Sigmoid colon (tissue), 7 donors: ENCODE results near the gene PRM1. TPM values are rescaled to one million over a fixed set of nuclear protein-coding genes. Genes with fewer than 3 reads are reported as not detected.

Experiments
- DNase-seq: peaks from one replicate; pipeline ENCODE4 v3.0.0-alpha.2; 2019
- H3K27ac ChIP-seq, 4 donors: fragments of 200-600 bp; sonication (generic); one replicate each; pipeline ENCODE4 v1.5.1; 2016 to 2019; ENCODE audit warnings: mild to moderate bottlenecking in 1 of 4
- H3K27me3 ChIP-seq, 3 donors: fragments of 200-600 bp; sonication (generic); one replicate each; pipeline ENCODE4 v1.5.1; 2019; ENCODE audit warnings: mild to moderate bottlenecking in 1 of 3
- H3K36me3 ChIP-seq, 4 donors: fragments of 200-600 bp; sonication (generic); one replicate each; pipeline ENCODE4 v1.5.1; 2016 to 2019
- H3K4me1 ChIP-seq, 4 donors: fragments of 200-600 bp; sonication (generic); one replicate each; pipeline ENCODE4 v1.5.1; 2017 to 2019
- H3K4me3 ChIP-seq, 4 donors: fragments of 200-600 bp; sonication (generic); one replicate each; pipeline ENCODE4 v1.5.1; 2017 to 2019; ENCODE audit warnings: mild to moderate bottlenecking in 2 of 4, moderate library complexity in 1 of 4
- H3K9me3 ChIP-seq, 4 donors: fragments of 200-600 bp in 3 of 4; sonication (generic) in 3 of 4; one replicate each; pipeline versions ENCODE4 v1.5.1 to v1.6.1; 2013 to 2019
- EP300 ChIP-seq, 4 donors: sonication (generic); formaldehyde crosslinking; IDR thresholded peaks; one replicate each; pipeline ENCODE4 v1.6.1; 2017; ENCODE audit warnings: antibody characterized with exemption in 4 of 4
- POLR2A ChIP-seq, 2 donors: fragments of 450-650 bp; IDR thresholded peaks; one replicate each; pipeline ENCODE4 v1.6.1; 2016; ENCODE audit warnings: antibody characterized with exemption in 2 of 2, mild to moderate bottlenecking in 2 of 2, moderate library complexity in 2 of 2
- POLR2AphosphoS5 ChIP-seq, 4 donors: sonication (generic); formaldehyde crosslinking; IDR thresholded peaks; one replicate each; pipeline ENCODE4 v1.6.1; 2017; ENCODE audit warnings: antibody characterized with exemption in 4 of 4
- WGBS, 2 donors: extraction: QIAGEN DNeasy Blood & Tissue Kit; methylation state at CpG; one replicate each; pipeline ENCODE4 v1.1.7; 2013; 5-methylcytosine and 5-hydroxymethylcytosine counted together
- intact Hi-C: fragments of 100-400 bp; cut with DNase I; formaldehyde crosslinking; loops from one replicate; pipeline ENCODE4 v1.15.1; 2023
- polyA plus RNA-seq, 3 donors: library from polyadenylated mRNA; stranded (reverse); fragments of 200-250 nt; gene quantifications; one replicate each; pipeline ENCODE4 v1.2.3, GENCODE V29; 2013
- total RNA-seq, 4 donors: library from RNA; depleted of rRNA; stranded (reverse); fragments of >200 nt; gene quantifications; one replicate each; pipeline ENCODE4 v1.1.0, GENCODE V29; 2016
- TF ChIP-seq, protein P1 (sequence below), 4 experiments: fragments of 450-650 bp in 3 of 4; fragments of 200-600 bp in 1 of 4; IDR thresholded peaks; one replicate each; pipeline ENCODE4 v1.5.1; 2016 to 2019; ENCODE audit warnings: antibody characterized with exemption in 4 of 4, mild to moderate bottlenecking in 3 of 4, moderate library complexity in 2 of 4
- donor health status: healthy with polysubstance abuse.
- donor health status: Bipolar disorder and iron deficiency.
- donor health status: healthy.

PRM1 gene
- total and polyA plus RNA-seq, 7 donors = not detected

GRCh38 chr16:11257131-11257938 is 23.8 kb downstream of the PRM1 start:
- Histone ChIP-seq H3K36me3 (no peaks in the 10 kb centered on the region), H3K27me3 (no peaks in the 10 kb centered on the region), H3K4me3 (peak overlapping the region; percentile 78 to 88 (median 84)), H3K4me1 (peaks cover 0 to 46% (median 27%) of the 10 kb centered on the region in 4 donors), H3K9me3 (no peaks in the 10 kb centered on the region), H3K27ac (peak overlapping the region; percentile 90 to 99 (median 94))
- DNase-seq = peak; percentile 91
- peak in 3 of 4 donors; percentile 26 to 38 (median 33) for TF ChIP-seq POLR2AphosphoS5 (IDR thresholded peaks at IDR 0.05)
- no peak for TF ChIP-seq EP300 (IDR thresholded peaks at IDR 0.05)
- TF ChIP-seq, protein P1, sequence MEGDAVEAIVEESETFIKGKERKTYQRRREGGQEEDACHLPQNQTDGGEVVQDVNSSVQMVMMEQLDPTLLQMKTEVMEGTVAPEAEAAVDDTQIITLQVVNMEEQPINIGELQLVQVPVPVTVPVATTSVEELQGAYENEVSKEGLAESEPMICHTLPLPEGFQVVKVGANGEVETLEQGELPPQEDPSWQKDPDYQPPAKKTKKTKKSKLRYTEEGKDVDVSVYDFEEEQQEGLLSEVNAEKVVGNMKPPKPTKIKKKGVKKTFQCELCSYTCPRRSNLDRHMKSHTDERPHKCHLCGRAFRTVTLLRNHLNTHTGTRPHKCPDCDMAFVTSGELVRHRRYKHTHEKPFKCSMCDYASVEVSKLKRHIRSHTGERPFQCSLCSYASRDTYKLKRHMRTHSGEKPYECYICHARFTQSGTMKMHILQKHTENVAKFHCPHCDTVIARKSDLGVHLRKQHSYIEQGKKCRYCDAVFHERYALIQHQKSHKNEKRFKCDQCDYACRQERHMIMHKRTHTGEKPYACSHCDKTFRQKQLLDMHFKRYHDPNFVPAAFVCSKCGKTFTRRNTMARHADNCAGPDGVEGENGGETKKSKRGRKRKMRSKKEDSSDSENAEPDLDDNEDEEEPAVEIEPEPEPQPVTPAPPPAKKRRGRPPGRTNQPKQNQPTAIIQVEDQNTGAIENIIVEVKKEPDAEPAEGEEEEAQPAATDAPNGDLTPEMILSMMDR (IDR thresholded peaks at IDR 0.05) = peak; percentile 68 to 74 (median 70)
- TF ChIP-seq POLR2A (IDR thresholded peaks at IDR 0.05) = no peak
- 18 to 26% methylated on average over 21 of the region's 21 CpGs for WGBS, 2 donors
- intact Hi-C loops = loop anchor here (2.0 to 10.0 kb wide), 5 partner anchors 91 to 513 kb away; partner anchors contain the start of gene NUBP1

- no peaks in the 10 kb centered on the region for H3K27me3 ChIP-seq
- intact Hi-C loops = loop anchor here (2.0 to 10.0 kb wide), 5 partner anchors 92 to 512 kb away; partner anchors contain the start of gene NUBP1
- no peaks in the 10 kb centered on the region for H3K36me3 ChIP-seq
- H3K4me3 ChIP-seq = peak overlapping the region; percentile 78 to 88 (median 84)
- peak; percentile 82 for DNase-seq
- no peak for TF ChIP-seq EP300 (IDR thresholded peaks at IDR 0.05)
- TF ChIP-seq POLR2A (IDR thresholded peaks at IDR 0.05) = no peak
- TF ChIP-seq, protein P1 (IDR thresholded peaks at IDR 0.05) = no peak
- no peak for TF ChIP-seq POLR2AphosphoS5 (IDR thresholded peaks at IDR 0.05)
- H3K9me3 ChIP-seq = no peaks in the 10 kb centered on the region
- H3K27ac ChIP-seq = peak overlapping the region; percentile 90 to 99 (median 94)
- peaks cover 0 to 46% (median 27%) of the 10 kb centered on the region in 4 donors for H3K4me1 ChIP-seq
- 0 to 1% methylated on average over 32 of the region's 32 CpGs for WGBS, 2 donors
Measured at GRCh38 chr16:11256661-11257130, 24.4 kb downstream of the PRM1 start.

- H3K9me3 ChIP-seq = no peaks in the 10 kb centered on the region
- H3K36me3 ChIP-seq = no peaks in the 10 kb centered on the region
- peak within 1 kb of the TSS; percentile 78 to 88 (median 84) for H3K4me3 ChIP-seq
- peak; percentile 92 for DNase-seq
- intact Hi-C loops = loop anchor here (1.0 to 10.0 kb wide), 6 partner anchors 93 to 511 kb away; partner anchors contain the start of gene NUBP1
- TF ChIP-seq EP300 (IDR thresholded peaks at IDR 0.05) (no peak), POLR2A (IDR thresholded peaks at IDR 0.05) (peak; percentile 52 to 70), POLR2AphosphoS5 (IDR thresholded peaks at IDR 0.05) (peak; percentile 68 to 90 (median 89))
- TF ChIP-seq, protein P1 (IDR thresholded peaks at IDR 0.05) = peak; percentile 57 to 96 (median 80)
- H3K4me1 ChIP-seq = peaks cover 0 to 46% (median 27%) of the 10 kb centered on the region in 4 donors
- H3K27ac ChIP-seq = peak within 1 kb of the TSS; percentile 90 to 99 (median 94)
- WGBS, 2 donors = 0 to 1% methylated on average over 100 of the region's 100 CpGs
- H3K27me3 ChIP-seq = no peaks in the 10 kb centered on the region
Measured at GRCh38 chr16:11255737-11256660, 25.1 kb downstream of the PRM1 start, which contains the start of gene SOCS1. Gene SOCS1 (minus strand): TSS chr16:11256204. CDS start chr16:11255478, 726 bp downstream.
